Skeletal muscle tissue (tissue), 4 donors: ENCODE results near the gene SLC19A1. TPM values are rescaled to one million over a fixed set of nuclear protein-coding genes. Genes with fewer than 3 reads are reported as not detected.

Experiments
- H3K27ac ChIP-seq: one replicate; pipeline ENCODE4 v1.7.0; 2013; ENCODE audit warnings: mild to moderate bottlenecking, low read depth, low read length, inconsistent platforms
- H3K27me3 ChIP-seq, 3 donors: one replicate each; pipeline ENCODE4 v1.7.0; 2013; ENCODE audit warnings: low read length in 3 of 3; ENCODE audit not compliant: control insufficient read depth in 3 of 3, insufficient read depth in 3 of 3
- H3K36me3 ChIP-seq, 3 donors: one replicate each; pipeline ENCODE4 v1.7.0; 2013; ENCODE audit warnings: low read length in 3 of 3; ENCODE audit not compliant: control insufficient read depth in 3 of 3, insufficient read depth in 3 of 3
- H3K4me1 ChIP-seq, 3 donors: one replicate each; pipeline ENCODE4 v1.7.0; 2013; ENCODE audit warnings: low read length in 3 of 3, mild to moderate bottlenecking in 3 of 3; ENCODE audit not compliant: control insufficient read depth in 3 of 3, insufficient read depth in 3 of 3
- H3K4me3 ChIP-seq, 3 donors: one replicate each; pipeline ENCODE4 v1.7.0; 2013; ENCODE audit warnings: low read length in 3 of 3
- H3K9ac ChIP-seq, 3 donors: one replicate each; pipeline ENCODE4 v1.7.0; 2013; ENCODE audit warnings: low read length in 3 of 3, mild to moderate bottlenecking in 3 of 3, moderate library complexity in 2 of 3, low read depth in 1 of 3
- H3K9me3 ChIP-seq, 3 donors: one replicate each; pipeline ENCODE4 v1.7.0; 2013; ENCODE audit warnings: low read length in 3 of 3; ENCODE audit not compliant: control insufficient read depth in 3 of 3
- total RNA-seq: library from RNA; depleted of rRNA; stranded (reverse); fragments of >200 nt; gene quantifications from one replicate; pipeline ENCODE4 v1.2.3, GENCODE V29; 2014
- donor health status: Osteomylitis.

The SLC19A1 gene
- total RNA-seq, 1 donor from 2014 or later = 4.7 TPM

- H3K9me3 ChIP-seq = no peaks in the 10 kb centered on the region
- H3K27ac ChIP-seq = no peak overlapping the region
- peaks cover 8 to 13% (median 11%) of the 10 kb centered on the region in 3 donors for H3K36me3 ChIP-seq
- no peak overlapping the region for H3K9ac ChIP-seq
- peaks cover 0 to 7% (median 2%) of the 10 kb centered on the region in 3 donors for H3K27me3 ChIP-seq
- H3K4me1 ChIP-seq = peaks cover 0 to 7% (median 4%) of the 10 kb centered on the region in 3 donors
- no peak overlapping the region for H3K4me3 ChIP-seq
Measured at GRCh38 chr21:45478816-45479669, 63.2 kb downstream of the SLC19A1 start.

DNA sequence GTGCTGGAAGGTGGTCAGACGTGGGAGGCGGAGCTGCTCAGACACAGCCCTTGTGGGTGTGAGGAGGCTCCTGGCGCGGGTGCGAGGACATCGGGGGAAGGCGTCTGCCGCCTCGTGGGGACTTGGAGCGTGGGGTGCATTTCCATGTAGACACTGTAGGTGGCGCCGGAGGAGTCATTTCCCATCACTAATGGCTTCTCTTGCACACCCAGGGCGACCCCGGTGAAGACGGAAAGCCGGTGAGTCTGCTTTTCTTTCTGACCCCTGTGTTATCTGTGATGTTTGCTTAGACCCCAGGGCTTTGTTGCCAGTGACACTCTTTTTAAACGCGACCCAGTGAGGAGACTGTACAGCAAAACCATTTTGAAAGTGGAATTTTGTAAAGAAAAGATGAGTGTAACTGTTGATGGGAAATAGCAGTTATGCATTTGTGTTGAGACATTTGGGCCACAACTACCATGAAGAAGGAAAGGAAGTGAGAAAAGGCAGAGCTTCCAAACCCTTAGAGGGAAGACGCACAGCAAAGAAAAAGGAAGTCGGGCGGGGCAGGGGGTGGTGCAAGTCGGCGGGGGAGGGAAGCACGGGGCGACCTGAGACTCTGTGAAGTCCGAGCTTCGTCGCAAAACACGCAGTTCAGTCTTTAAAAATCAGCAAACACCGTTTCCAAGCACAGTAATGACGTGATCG, 64.0 kb downstream of the SLC19A1 start:
- Histone ChIP-seq H3K4me3 (no peak overlapping the region), H3K4me1 (peaks cover 0 to 7% (median 4%) of the 10 kb centered on the region in 3 donors), H3K27me3 (peaks cover 0 to 13% (median 2%) of the 10 kb centered on the region in 3 donors), H3K27ac (no peak overlapping the region), H3K9me3 (no peaks in the 10 kb centered on the region), H3K9ac (no peak overlapping the region), H3K36me3 (peaks cover 6 to 11% (median 11%) of the 10 kb centered on the region in 3 donors)

- no peak overlapping the region for H3K27ac ChIP-seq
- peaks cover 0 to 16% (median 2%) of the 10 kb centered on the region in 3 donors for H3K27me3 ChIP-seq
- H3K9me3 ChIP-seq = no peaks in the 10 kb centered on the region
- no peak overlapping the region for H3K4me3 ChIP-seq
- peaks cover 0 to 10% (median 8%) of the 10 kb centered on the region in 3 donors for H3K4me1 ChIP-seq
- H3K9ac ChIP-seq = no peak overlapping the region
- peaks cover 6 to 11% (median 9%) of the 10 kb centered on the region in 3 donors for H3K36me3 ChIP-seq
Measured at GRCh38 chr21:45477176-45478114, 64.8 kb downstream of the SLC19A1 start.

DNA sequence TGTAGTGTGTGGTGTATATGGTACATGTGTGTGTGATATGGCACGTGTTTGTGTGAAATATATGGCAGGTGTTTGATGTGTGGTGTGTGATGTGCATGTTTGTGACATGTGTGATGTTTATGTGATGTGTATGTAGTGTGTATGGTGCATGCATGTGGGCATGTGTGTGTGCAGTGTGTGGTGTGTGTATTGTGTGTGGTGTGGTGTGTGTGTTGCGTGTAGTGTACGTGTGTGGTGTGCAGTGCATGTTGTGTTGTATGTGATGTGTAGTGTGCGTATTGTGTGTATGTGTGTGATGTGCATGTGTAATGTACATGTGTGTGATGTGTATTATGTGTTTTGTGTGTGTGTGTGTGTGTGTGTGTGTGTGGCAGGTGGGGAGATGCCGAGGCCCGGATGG, 65.7 kb downstream of the SLC19A1 start:
- H3K27ac ChIP-seq = no peak overlapping the region
- no peak overlapping the region for H3K9ac ChIP-seq
- H3K27me3 ChIP-seq = peaks cover 0 to 16% (median 2%) of the 10 kb centered on the region in 3 donors
- peaks cover 0 to 14% (median 13%) of the 10 kb centered on the region in 3 donors for H3K4me1 ChIP-seq
- H3K4me3 ChIP-seq = no peak overlapping the region
- H3K36me3 ChIP-seq = peaks cover 6 to 11% (median 9%) of the 10 kb centered on the region in 3 donors
- no peaks in the 10 kb centered on the region for H3K9me3 ChIP-seq

DNA sequence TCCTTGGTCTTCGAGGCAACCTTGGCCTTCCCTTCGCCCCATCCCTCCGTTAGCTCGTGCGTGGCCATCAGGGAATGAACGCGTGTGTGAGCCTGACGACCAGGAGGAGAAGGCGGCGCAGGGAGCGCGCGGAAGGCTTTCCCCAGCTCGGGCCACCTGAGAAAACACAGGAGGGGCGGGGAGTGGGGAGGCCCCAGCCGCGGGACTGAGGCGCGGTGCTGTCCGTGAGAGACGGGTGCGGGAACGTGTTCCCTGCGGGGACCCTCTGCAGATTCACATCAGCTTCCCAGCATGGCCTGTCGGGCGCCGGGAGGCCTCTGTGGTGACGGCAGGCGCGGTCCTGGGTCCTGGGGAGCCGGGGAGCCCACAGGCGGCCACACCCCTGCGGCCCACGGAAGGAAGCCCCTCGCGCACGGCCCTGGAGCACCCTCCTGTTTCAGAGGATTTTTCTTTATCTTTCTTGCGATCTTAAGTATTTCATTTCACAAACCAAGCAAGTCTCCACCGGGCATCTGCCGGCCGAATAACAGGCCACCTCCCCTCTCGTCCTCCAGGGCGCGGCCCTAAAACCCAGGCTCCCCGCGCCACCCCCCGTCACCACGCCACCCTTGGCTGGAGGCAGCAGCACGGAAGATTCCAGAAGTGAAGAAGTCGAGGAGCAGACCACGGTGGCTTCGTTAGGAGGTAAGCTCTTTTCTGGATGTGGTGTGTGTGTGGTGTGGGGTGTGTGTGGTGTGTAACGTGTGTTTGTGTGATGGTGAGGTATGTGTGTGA, 66.3 kb downstream of the SLC19A1 start:
- peaks cover 6 to 9% (median 8%) of the 10 kb centered on the region in 3 donors for H3K36me3 ChIP-seq
- H3K27ac ChIP-seq = no peak overlapping the region
- H3K9me3 ChIP-seq = no peaks in the 10 kb centered on the region
- no peak overlapping the region for H3K9ac ChIP-seq
- H3K27me3 ChIP-seq = peaks cover 0 to 16% (median 2%) of the 10 kb centered on the region in 3 donors
- H3K4me3 ChIP-seq = no peak overlapping the region
- H3K4me1 ChIP-seq = peaks cover 2 to 18% (median 16%) of the 10 kb centered on the region in 3 donors

GRCh38 chr21:45475004-45475685, 67.1 kb downstream of the SLC19A1 start:
- H3K4me1 ChIP-seq = peaks cover 6 to 23% (median 22%) of the 10 kb centered on the region in 3 donors
- no peak overlapping the region for H3K9ac ChIP-seq
- peaks cover 6 to 9% (median 8%) of the 10 kb centered on the region in 3 donors for H3K36me3 ChIP-seq
- no peaks in the 10 kb centered on the region for H3K9me3 ChIP-seq
- peaks cover 0 to 16% (median 2%) of the 10 kb centered on the region in 3 donors for H3K27me3 ChIP-seq
- no peak overlapping the region for H3K4me3 ChIP-seq
- H3K27ac ChIP-seq = no peak overlapping the region

- Histone ChIP-seq H3K9ac (no peak overlapping the region), H3K36me3 (peaks cover 6 to 9% (median 8%) of the 10 kb centered on the region in 3 donors), H3K9me3 (no peaks in the 10 kb centered on the region), H3K4me3 (no peak overlapping the region), H3K27ac (no peak overlapping the region), H3K4me1 (peaks cover 6 to 27% (median 23%) of the 10 kb centered on the region in 3 donors), H3K27me3 (peaks cover 0 to 16% (median 2%) of the 10 kb centered on the region in 3 donors)
Measured at GRCh38 chr21:45474323-45474950, 67.8 kb downstream of the SLC19A1 start.

GRCh38 chr21:45473496-45474322, 68.5 kb downstream of the SLC19A1 start:
- Histone ChIP-seq H3K4me3 (no peak overlapping the region), H3K27ac (no peak overlapping the region), H3K36me3 (peaks cover 0 to 4% (median 3%) of the 10 kb centered on the region in 3 donors), H3K4me1 (peaks cover 6 to 28% (median 23%) of the 10 kb centered on the region in 3 donors), H3K9me3 (no peaks in the 10 kb centered on the region), H3K9ac (no peak overlapping the region), H3K27me3 (peaks cover 0 to 16% (median 0%) of the 10 kb centered on the region in 3 donors)
